Panc1 (cell line): Measurements from ENCODE around the gene CCDC77. TPM values are rescaled to one million over a fixed set of nuclear protein-coding genes. Genes with fewer than 3 reads are reported as not detected.

Source experiments
- ATAC-seq: fragments of 200-7000 bp; cut with Tn5 transposase; 2 replicates; pipeline ENCODE4 v1.9.1; 2020; ENCODE audit warnings: mild to moderate bottlenecking, moderate library complexity
- BruUV-seq: library from RNA; stranded (reverse); fragments of 400-500 nt; replicated peaks from 2 replicates; lab custom pipeline; 2021; lab: Mats Ljungman, UMichigan
- CTCF ChIA-PET: fragments of 300-600 bp; sonication (Branson Sonifier 250); formaldehyde crosslinking; loops from one replicate; lab custom pipeline; 2022; ENCODE audit warnings: antibody characterized with exemption; lab: Charles Lee
- POLR2A ChIA-PET: fragments of 300-600 bp; sonication (Branson Sonifier 250); formaldehyde crosslinking; loops from one replicate; lab custom pipeline; 2022; ENCODE audit warnings: antibody characterized with exemption; lab: Charles Lee
- DNase-seq: peaks from one replicate; pipeline ENCODE4 v3.0.0-alpha.2; 2010; ENCODE audit warnings: low read depth, low spot score
- H3K27ac ChIP-seq: 2 replicates; pipeline ENCODE4 v1.5.1; 2011; ENCODE audit warnings: mild to moderate bottlenecking, low read length, inconsistent platforms
- H3K27me3 ChIP-seq: fragments of 200-500 bp; sonication (Bioruptor generic); 2 replicates; pipeline ENCODE4 v1.6.0; 2014; ENCODE audit warnings: low read length, inconsistent platforms; ENCODE audit not compliant: control insufficient read depth, insufficient read depth
- H3K36me3 ChIP-seq: fragments of 200-500 bp; sonication (Bioruptor generic); 2 replicates; pipeline ENCODE4 v1.5.1; 2014; ENCODE audit warnings: inconsistent platforms, mild to moderate bottlenecking, low read length, moderate library complexity; ENCODE audit not compliant: control insufficient read depth, insufficient read depth
- H3K4me1 ChIP-seq: 2 replicates; pipeline ENCODE4 v1.5.1; 2011; ENCODE audit warnings: inconsistent platforms, mild to moderate bottlenecking, low read length, moderate library complexity; ENCODE audit not compliant: control insufficient read depth, insufficient read depth
- H3K4me3 ChIP-seq, 2 experiments: 2 replicates each; pipeline ENCODE4 v1.5.1; 2011 to 2012; ENCODE audit warnings: low read depth in 2 of 2, low read length in 2 of 2, mild to moderate bottlenecking in 2 of 2, inconsistent platforms in 1 of 2, moderate library complexity in 1 of 2
- H3K9me3 ChIP-seq: fragments of 200-500 bp; sonication (Bioruptor generic); 2 replicates; pipeline ENCODE4 v1.5.1; 2014; ENCODE audit warnings: low read depth, mild to moderate bottlenecking, inconsistent platforms, low read length, moderate library complexity; ENCODE audit not compliant: control insufficient read depth, insufficient read depth
- POLR2AphosphoS5 ChIP-seq: IDR thresholded peaks from 2 replicates; pipeline ENCODE4 v1.6.1; 2012; ENCODE audit warnings: mild to moderate bottlenecking, low read depth, low read length, moderate library complexity
- SIN3A ChIP-seq: IDR thresholded peaks from 2 replicates; pipeline ENCODE4 v1.6.1; 2012; ENCODE audit warnings: low read depth, mild to moderate bottlenecking, low read length, moderate library complexity, borderline replicate concordance; ENCODE audit not compliant: insufficient read depth
- TCF7L2 ChIP-seq: IDR thresholded peaks from 2 replicates; pipeline ENCODE4 v1.6.1; 2011; ENCODE audit warnings: mild to moderate bottlenecking, low read depth, low read length, inconsistent platforms
- in situ Hi-C: cut with HindIII; loops from 2 replicates; pipeline ENCODE4 v1.10.0; 2016; ENCODE audit warnings: low sequenced_read_pairs, low pct_unique_long_range_greater_than_20kb
- intact Hi-C: fragments of 100-400 bp; cut with micrococcal nuclease; formaldehyde crosslinking; loops from one replicate; pipeline ENCODE4 v1.10.0; 2022; ENCODE audit not compliant: unreplicated experiment
- total RNA-seq: library from RNA; stranded (reverse); gene quantifications from one replicate; pipeline ENCODE4 v1.2.1, GENCODE V29; 2021; ENCODE audit not compliant: unreplicated experiment
- TF ChIP-seq, protein P1 (sequence below), 2 experiments: IDR thresholded peaks; 2 replicates each; pipeline ENCODE4 v1.6.1; 2011 to 2012; ENCODE audit warnings: low read depth in 2 of 2, control low read depth in 1 of 2, low read length in 1 of 2, mild to moderate bottlenecking in 1 of 2, moderate library complexity in 1 of 2; ENCODE audit not compliant: insufficient read depth in 1 of 2
- TF ChIP-seq, protein P2 (sequence below): fragments of 450-650 bp; IDR thresholded peaks from 2 replicates; pipeline ENCODE4 v1.5.1; 2017; ENCODE audit warnings: mild to moderate bottlenecking

CCDC77 gene
- total RNA-seq, 1 experiment from 2014 or later, result 9.8 TPM

DNA sequence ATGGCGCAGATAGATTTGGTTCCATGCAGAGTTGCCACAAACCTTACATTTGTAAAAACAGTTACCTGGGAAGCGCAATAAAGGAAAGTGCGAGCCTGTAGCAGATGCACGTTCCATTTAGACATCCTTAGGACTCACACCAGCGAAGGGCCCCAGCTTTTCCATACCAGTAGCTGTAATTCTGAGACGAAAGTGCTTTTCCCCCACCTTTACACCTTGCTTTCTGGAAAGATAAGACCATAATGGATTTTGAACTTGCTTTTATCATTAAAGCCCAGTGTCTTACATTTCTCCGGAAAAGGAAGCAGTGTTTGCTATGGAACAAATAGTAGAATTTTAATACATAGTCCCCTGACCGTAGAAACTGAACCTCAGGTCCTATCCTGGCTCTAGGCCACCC lies 616 bp upstream of the CCDC77 start:
- DNase-seq, result no peak
- peak; percentile 6; the same call in 1 of the 2 replicates for ATAC-seq

DNA sequence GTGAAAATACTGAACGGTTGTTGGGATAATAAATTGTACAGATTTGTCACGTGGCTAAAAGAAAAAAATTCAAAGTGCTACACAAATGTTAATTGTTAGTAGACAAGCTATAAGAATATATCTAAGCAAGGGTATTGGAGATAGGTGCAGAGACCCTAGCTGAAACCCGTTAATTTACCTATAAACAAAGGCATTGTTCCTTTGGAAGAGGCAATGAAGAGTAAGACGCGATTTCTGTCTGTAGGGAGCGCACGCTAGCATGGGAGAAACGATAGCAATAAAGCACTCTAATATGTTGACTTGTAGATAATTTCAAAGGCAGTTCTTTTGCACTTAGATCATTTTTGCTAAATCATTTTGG lies 565 bp downstream of the CCDC77 start:
- in situ Hi-C loops, result no loop called here
- intact Hi-C loops, result no loop called here
- POLR2A ChIA-PET, result interaction anchor here (0.6 kb wide), 1 partner anchor 76 kb away, joined by 4 read pairs; no protein-coding TSS in a partner anchor

More for the DNA sequence above, 616 bp upstream of the CCDC77 start:
- no TSS peak for BruUV-seq
- TF ChIP-seq POLR2AphosphoS5 (no peak), SIN3A (no peak), TCF7L2 (no peak)
- TF ChIP-seq, protein P1, sequence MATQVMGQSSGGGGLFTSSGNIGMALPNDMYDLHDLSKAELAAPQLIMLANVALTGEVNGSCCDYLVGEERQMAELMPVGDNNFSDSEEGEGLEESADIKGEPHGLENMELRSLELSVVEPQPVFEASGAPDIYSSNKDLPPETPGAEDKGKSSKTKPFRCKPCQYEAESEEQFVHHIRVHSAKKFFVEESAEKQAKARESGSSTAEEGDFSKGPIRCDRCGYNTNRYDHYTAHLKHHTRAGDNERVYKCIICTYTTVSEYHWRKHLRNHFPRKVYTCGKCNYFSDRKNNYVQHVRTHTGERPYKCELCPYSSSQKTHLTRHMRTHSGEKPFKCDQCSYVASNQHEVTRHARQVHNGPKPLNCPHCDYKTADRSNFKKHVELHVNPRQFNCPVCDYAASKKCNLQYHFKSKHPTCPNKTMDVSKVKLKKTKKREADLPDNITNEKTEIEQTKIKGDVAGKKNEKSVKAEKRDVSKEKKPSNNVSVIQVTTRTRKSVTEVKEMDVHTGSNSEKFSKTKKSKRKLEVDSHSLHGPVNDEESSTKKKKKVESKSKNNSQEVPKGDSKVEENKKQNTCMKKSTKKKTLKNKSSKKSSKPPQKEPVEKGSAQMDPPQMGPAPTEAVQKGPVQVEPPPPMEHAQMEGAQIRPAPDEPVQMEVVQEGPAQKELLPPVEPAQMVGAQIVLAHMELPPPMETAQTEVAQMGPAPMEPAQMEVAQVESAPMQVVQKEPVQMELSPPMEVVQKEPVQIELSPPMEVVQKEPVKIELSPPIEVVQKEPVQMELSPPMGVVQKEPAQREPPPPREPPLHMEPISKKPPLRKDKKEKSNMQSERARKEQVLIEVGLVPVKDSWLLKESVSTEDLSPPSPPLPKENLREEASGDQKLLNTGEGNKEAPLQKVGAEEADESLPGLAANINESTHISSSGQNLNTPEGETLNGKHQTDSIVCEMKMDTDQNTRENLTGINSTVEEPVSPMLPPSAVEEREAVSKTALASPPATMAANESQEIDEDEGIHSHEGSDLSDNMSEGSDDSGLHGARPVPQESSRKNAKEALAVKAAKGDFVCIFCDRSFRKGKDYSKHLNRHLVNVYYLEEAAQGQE (IDR thresholded peaks at IDR 0.05; ENCODE audit: insufficient read depth in 1 of 2, low read depth in 2 of 2, low read length in 1 of 2), result no peak
- TF ChIP-seq, protein P2, sequence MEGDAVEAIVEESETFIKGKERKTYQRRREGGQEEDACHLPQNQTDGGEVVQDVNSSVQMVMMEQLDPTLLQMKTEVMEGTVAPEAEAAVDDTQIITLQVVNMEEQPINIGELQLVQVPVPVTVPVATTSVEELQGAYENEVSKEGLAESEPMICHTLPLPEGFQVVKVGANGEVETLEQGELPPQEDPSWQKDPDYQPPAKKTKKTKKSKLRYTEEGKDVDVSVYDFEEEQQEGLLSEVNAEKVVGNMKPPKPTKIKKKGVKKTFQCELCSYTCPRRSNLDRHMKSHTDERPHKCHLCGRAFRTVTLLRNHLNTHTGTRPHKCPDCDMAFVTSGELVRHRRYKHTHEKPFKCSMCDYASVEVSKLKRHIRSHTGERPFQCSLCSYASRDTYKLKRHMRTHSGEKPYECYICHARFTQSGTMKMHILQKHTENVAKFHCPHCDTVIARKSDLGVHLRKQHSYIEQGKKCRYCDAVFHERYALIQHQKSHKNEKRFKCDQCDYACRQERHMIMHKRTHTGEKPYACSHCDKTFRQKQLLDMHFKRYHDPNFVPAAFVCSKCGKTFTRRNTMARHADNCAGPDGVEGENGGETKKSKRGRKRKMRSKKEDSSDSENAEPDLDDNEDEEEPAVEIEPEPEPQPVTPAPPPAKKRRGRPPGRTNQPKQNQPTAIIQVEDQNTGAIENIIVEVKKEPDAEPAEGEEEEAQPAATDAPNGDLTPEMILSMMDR, result no peak
- no peaks in the 10 kb centered on the region for H3K27me3 ChIP-seq
- in situ Hi-C loops (no loop called here), intact Hi-C loops (no loop called here)
- peaks cover 8% of the 10 kb centered on the region for H3K4me1 ChIP-seq
- no peaks in the 10 kb centered on the region for H3K9me3 ChIP-seq
- H3K27ac ChIP-seq, result peak overlapping the region; percentile 34; the same call in 1 of the 2 replicates
- CTCF ChIA-PET, result interaction anchor here (1.0 kb wide), 1 partner anchor 169 kb away, joined by 3 read pairs; no protein-coding TSS in a partner anchor
- peak overlapping the region; percentile 95 to 98 for H3K4me3 ChIP-seq
- POLR2A ChIA-PET, result interaction anchor here (0.8 kb wide), 1 partner anchor 11 kb away, joined by 4 read pairs; the partner anchor contains the start of gene KDM5A
- H3K36me3 ChIP-seq, result peaks cover 5% of the 10 kb centered on the region; the same call in 1 of the 2 replicates

More for the DNA sequence above, 565 bp downstream of the CCDC77 start:
- TF ChIP-seq SIN3A (no peak), TCF7L2 (no peak), POLR2AphosphoS5 (no peak)
- TF ChIP-seq, protein P2, result no peak
- TF ChIP-seq, protein P1 (IDR thresholded peaks at IDR 0.05; ENCODE audit: insufficient read depth in 1 of 2, low read depth in 2 of 2, low read length in 1 of 2), result no peak
- peak overlapping the region; percentile 83 for H3K27ac ChIP-seq
- no peaks in the 10 kb centered on the region for H3K27me3 ChIP-seq
- peak overlapping the region; percentile 95 to 98 for H3K4me3 ChIP-seq
- H3K9me3 ChIP-seq, result no peaks in the 10 kb centered on the region
- CTCF ChIA-PET, result interaction anchor here (1.0 kb wide), 1 partner anchor 170 kb away, joined by 3 read pairs; no protein-coding TSS in a partner anchor
- H3K36me3 ChIP-seq, result peaks cover 5% of the 10 kb centered on the region; the same call in 1 of the 2 replicates
- BruUV-seq, result TSS peak; percentile 89
- peaks cover 8% of the 10 kb centered on the region for H3K4me1 ChIP-seq
- ATAC-seq, result no peak
- DNase-seq, result no peak
